Measurements from ENCODE around the gene TCERG1L.
"Not testable (repeated sequence)": the region's sequence is repeated elsewhere in the genome, so short reads cannot be mapped to it uniquely, and the experiment has no call there.

The TCERG1L gene

GRCh38 chr10:131311661-131312477 is at the start of gene TCERG1L:
Gene TCERG1L, minus strand, starts transcription at chr10:131311721. Its CDS starts 86 bp downstream, at chr10:131311635.
- no peak for DNase-seq (ENCODE audit: low read depth in 3 of 3)

GRCh38 chr10:131358741-131359442 is 47.4 kb upstream of the TCERG1L start:
- DNase-seq (ENCODE audit: low read depth in 3 of 3): no peak

- no peak for DNase-seq (ENCODE audit: low read depth in 3 of 3)
These were observed 44.9 kb upstream of the TCERG1L start for GRCh38 chr10:131356442-131356841.

GRCh38 chr10:131355881-131356280 is 44.4 kb upstream of the TCERG1L start:
- DNase-seq (ENCODE audit: low read depth in 3 of 3): no peak

GRCh38 chr10:131355056-131355455 is 43.5 kb upstream of the TCERG1L start:
- no peak for DNase-seq (ENCODE audit: low read depth in 3 of 3)

- DNase-seq (ENCODE audit: low read depth in 3 of 3): no peak
These were observed 42.9 kb upstream of the TCERG1L start for GRCh38 chr10:131354380-131354779.

GRCh38 chr10:131352765-131353290 is 41.3 kb upstream of the TCERG1L start:
- no peak for DNase-seq (ENCODE audit: low read depth in 3 of 3)

- no peak for DNase-seq (ENCODE audit: low read depth in 3 of 3)
These were observed 39.1 kb upstream of the TCERG1L start for GRCh38 chr10:131350660-131351059.

- no peak for DNase-seq (ENCODE audit: low read depth in 3 of 3)
These were observed 38.7 kb upstream of the TCERG1L start for GRCh38 chr10:131350245-131350644.

- DNase-seq (ENCODE audit: low read depth in 3 of 3): no peak
These were observed 34.9 kb upstream of the TCERG1L start for GRCh38 chr10:131346456-131346855.

- DNase-seq (ENCODE audit: low read depth in 3 of 3): no peak
These were observed 34.2 kb upstream of the TCERG1L start for GRCh38 chr10:131345691-131346090.

GRCh38 chr10:131344747-131345146 is 33.2 kb upstream of the TCERG1L start:
- DNase-seq (ENCODE audit: low read depth in 3 of 3): no peak

GRCh38 chr10:131337741-131338140 is 26.2 kb upstream of the TCERG1L start:
- DNase-seq (ENCODE audit: low read depth in 3 of 3): no peak

GRCh38 chr10:131332821-131333220 is 21.3 kb upstream of the TCERG1L start:
- no peak for DNase-seq (ENCODE audit: low read depth in 3 of 3)

GRCh38 chr10:131323880-131324279 is 12.4 kb upstream of the TCERG1L start:
- no peak for DNase-seq (ENCODE audit: low read depth in 3 of 3)

GRCh38 chr10:131323025-131323424 is 11.5 kb upstream of the TCERG1L start:
- no peak for DNase-seq (ENCODE audit: low read depth in 3 of 3)

- DNase-seq (ENCODE audit: low read depth in 3 of 3): not testable (repeated sequence)
These were observed 11.1 kb upstream of the TCERG1L start for GRCh38 chr10:131322575-131322974.

GRCh38 chr10:131320860-131321604 is 9.5 kb upstream of the TCERG1L start:
- DNase-seq (ENCODE audit: low read depth in 3 of 3): no peak

- DNase-seq (ENCODE audit: low read depth in 3 of 3): no peak
These were observed 7.3 kb upstream of the TCERG1L start for GRCh38 chr10:131318814-131319213.

- DNase-seq (ENCODE audit: low read depth in 3 of 3): no peak
These were observed 6.8 kb upstream of the TCERG1L start for GRCh38 chr10:131318291-131318690.

- DNase-seq (ENCODE audit: low read depth in 3 of 3): no peak
These were observed 5.0 kb upstream of the TCERG1L start for GRCh38 chr10:131316321-131317075.

All from stimulated activated CD4-positive, alpha-beta T cell treated with anti-CD3 and anti-CD28 coated beads, TNF-alpha, amount 100 ng/mL, for 4 hours (primary cell).